SH-SY5Y (cell line): ENCODE data around the gene FGF18.

Experiments used
- GATA2 ChIP-seq: IDR thresholded peaks from 2 replicates; pipeline ENCODE4 v1.6.1; 2011; ENCODE audit warnings: mild to moderate bottlenecking, low read depth, low read length
- GATA3 ChIP-seq: IDR thresholded peaks from 2 replicates; pipeline ENCODE4 v1.6.1; 2011; ENCODE audit warnings: low read depth, mild to moderate bottlenecking, low read length, moderate library complexity

DNA sequence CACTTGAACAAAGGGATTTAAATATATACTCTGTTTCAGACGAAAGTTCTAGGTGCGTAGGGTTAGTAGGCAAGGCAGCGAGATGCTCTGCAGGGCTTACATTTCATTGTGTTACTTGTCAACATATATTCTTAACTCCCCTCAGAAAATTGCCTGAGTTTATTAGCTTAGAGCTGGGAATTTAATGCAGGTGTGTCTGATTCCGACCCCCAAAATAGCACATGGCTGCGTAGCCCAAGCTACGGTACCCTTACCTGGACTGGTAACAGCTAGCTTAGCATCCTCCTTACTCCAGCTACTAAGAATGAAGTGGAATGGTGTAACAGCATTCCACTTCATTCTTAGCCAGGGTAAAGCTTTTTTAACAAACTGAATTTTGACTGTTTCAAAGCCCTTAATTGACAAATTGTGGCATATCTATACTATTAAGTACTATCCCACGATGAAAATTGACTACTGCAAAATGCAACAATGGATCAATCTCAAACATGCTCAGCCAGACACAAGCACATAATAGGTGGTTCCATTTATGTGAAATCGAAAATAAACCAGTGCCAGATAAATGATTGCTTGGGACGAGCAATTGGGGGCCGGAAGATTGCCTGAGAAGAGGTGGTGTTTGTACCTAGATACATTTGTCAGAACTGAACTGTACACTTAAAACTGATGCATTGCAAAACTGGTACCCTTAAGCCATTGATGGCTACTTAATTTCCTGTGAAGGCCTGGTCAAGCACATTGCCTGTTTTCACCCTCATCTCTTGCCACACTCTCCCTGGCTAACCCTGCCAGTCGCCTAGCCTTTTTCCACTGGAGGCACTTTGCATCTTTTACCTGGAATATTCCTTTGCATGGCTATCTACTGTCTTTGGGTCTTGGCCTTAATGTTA lies 3.0 kb upstream of the FGF18 start:
- TF ChIP-seq GATA2, result no peak
- TF ChIP-seq GATA3, result no peak
